Measurements from ENCODE around the gene FEZ2. TPM values are rescaled to one million over a fixed set of nuclear protein-coding genes. Genes with fewer than 3 reads are reported as not detected.

FEZ2 gene
- total RNA-seq, 4 donors from 2014 or later = 38.6 to 77.0 (median 46.2) TPM

DNA sequence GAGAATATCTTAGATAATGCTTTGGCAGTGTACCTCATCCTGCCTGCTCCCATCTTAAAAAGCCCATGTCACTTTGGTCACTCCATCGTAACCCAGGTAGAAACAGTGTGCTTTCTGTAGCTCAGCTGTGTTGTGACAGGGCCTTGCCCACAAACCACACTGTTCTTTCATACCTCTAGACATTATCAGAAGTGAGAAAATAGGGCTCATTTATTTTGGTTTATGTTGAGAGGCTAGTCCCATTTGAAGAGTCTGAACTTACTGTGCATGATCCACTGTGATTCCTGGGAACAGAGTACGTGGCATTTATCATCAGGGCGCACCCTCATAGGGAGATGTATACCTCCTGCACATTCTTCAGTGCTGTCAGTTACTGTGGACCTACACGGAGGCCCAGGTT lies 69.7 kb downstream of the FEZ2 start:
- Histone ChIP-seq H3K27me3 (no peaks in the 10 kb centered on the region), H3K4me1 (no peaks in the 10 kb centered on the region), H3K9me3 (no peaks in the 10 kb centered on the region), H3K27ac (no peak overlapping the region), H3K4me3 (no peak overlapping the region), H3K36me3 (peaks cover 3 to 68% of the 10 kb centered on the region in 2 donors)
- no peak for TF ChIP-seq POLR2AphosphoS5 (IDR thresholded peaks at IDR 0.05)
- no peak for TF ChIP-seq EP300 (IDR thresholded peaks at IDR 0.05)
- TF ChIP-seq, protein P1, sequence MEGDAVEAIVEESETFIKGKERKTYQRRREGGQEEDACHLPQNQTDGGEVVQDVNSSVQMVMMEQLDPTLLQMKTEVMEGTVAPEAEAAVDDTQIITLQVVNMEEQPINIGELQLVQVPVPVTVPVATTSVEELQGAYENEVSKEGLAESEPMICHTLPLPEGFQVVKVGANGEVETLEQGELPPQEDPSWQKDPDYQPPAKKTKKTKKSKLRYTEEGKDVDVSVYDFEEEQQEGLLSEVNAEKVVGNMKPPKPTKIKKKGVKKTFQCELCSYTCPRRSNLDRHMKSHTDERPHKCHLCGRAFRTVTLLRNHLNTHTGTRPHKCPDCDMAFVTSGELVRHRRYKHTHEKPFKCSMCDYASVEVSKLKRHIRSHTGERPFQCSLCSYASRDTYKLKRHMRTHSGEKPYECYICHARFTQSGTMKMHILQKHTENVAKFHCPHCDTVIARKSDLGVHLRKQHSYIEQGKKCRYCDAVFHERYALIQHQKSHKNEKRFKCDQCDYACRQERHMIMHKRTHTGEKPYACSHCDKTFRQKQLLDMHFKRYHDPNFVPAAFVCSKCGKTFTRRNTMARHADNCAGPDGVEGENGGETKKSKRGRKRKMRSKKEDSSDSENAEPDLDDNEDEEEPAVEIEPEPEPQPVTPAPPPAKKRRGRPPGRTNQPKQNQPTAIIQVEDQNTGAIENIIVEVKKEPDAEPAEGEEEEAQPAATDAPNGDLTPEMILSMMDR (IDR thresholded peaks at IDR 0.05) = no peak
- TF ChIP-seq POLR2A (IDR thresholded peaks at IDR 0.05) = no peak
- WGBS, 2 donors (ENCODE audit: low coverage in 1 of 2) = 90 to 96% methylated on average over 2 to 4 of the region's 4 CpGs
- no peak for ATAC-seq

DNA sequence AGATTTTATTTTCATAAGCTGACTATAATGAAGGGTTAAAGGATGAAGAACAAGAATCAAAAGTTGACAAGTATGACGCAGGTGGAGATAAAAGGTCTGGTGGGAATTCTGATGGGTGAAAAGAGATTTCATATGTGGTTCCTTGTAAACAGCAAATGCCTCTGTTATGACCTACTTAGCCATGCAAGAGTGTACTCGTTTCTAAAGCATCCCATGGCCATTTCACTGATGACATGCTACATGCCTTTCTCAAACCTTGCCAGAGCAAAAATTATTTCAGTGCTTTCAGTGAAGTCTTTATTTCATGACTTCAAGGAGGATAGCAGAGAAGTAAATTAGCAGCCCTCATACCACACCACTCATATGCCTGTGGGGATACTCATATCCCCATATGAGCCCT lies 71.7 kb downstream of the FEZ2 start:
- Histone ChIP-seq H3K4me1 (no peaks in the 10 kb centered on the region), H3K27ac (no peak overlapping the region), H3K27me3 (no peaks in the 10 kb centered on the region), H3K4me3 (no peak overlapping the region), H3K36me3 (peaks cover 0 to 73% of the 10 kb centered on the region in 2 donors), H3K9me3 (no peaks in the 10 kb centered on the region)
- ATAC-seq = no peak
- TF ChIP-seq, protein P1 (IDR thresholded peaks at IDR 0.05) = no peak
- TF ChIP-seq EP300 (IDR thresholded peaks at IDR 0.05) (no peak), POLR2AphosphoS5 (IDR thresholded peaks at IDR 0.05) (no peak), POLR2A (IDR thresholded peaks at IDR 0.05) (no peak)
- 53 to 56% methylated on average over 2 of the region's 2 CpGs for WGBS, 2 donors (ENCODE audit: low coverage in 1 of 2)

DNA sequence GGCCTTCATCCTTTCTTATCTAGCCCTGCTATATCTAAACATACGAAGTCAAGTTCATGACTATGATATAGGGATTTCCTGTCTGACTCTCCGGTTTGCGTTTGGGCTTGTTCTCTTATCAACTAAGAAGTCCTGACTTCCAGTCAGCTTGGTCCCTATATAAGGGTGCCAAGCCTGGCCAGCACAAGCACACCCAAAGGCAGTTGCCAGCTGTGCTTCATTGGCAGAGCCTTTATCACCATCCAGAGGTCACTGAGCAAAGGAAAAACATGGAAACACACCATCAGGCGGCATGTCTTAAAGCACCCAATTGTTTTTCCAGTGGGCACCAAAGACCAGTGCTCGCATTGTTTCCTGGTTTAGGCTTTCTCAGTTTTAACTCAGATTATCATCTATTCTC lies 72.7 kb downstream of the FEZ2 start:
- WGBS, 2 donors (ENCODE audit: low coverage in 1 of 2) = 76 to 100% methylated on average over 2 to 5 of the region's 5 CpGs
- Histone ChIP-seq H3K4me1 (no peaks in the 10 kb centered on the region), H3K36me3 (peaks cover 0 to 75% of the 10 kb centered on the region in 2 donors), H3K4me3 (no peak overlapping the region), H3K27me3 (no peaks in the 10 kb centered on the region), H3K27ac (no peak overlapping the region), H3K9me3 (no peaks in the 10 kb centered on the region)
- TF ChIP-seq POLR2A (IDR thresholded peaks at IDR 0.05) (no peak), EP300 (IDR thresholded peaks at IDR 0.05) (no peak), POLR2AphosphoS5 (IDR thresholded peaks at IDR 0.05) (no peak)
- TF ChIP-seq, protein P1 (IDR thresholded peaks at IDR 0.05) = no peak
- ATAC-seq = no peak

DNA sequence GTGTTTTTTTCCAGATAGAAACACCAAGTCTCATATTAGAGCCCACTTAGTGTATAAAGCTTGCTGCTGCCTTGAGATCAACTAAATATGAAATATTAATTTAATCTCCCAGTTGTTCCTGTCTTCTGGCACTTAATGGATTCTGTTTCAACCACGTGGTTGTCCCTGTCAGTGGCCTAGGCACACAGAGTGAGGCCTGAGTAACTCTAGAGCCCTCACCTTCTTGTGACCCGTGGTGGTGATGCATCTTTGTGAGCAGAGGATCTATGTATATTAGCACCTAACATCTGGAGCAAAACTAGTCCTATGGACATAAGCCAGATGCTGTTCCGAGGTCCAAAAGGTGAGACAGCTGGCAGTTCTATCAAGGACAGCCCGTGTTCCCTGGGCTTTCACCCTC lies 74.8 kb downstream of the FEZ2 start:
- TF ChIP-seq POLR2A (IDR thresholded peaks at IDR 0.05) = no peak
- TF ChIP-seq POLR2AphosphoS5 (IDR thresholded peaks at IDR 0.05) = no peak
- no peak for TF ChIP-seq EP300 (IDR thresholded peaks at IDR 0.05)
- TF ChIP-seq, protein P1 (IDR thresholded peaks at IDR 0.05) = no peak
- H3K9me3 ChIP-seq = no peaks in the 10 kb centered on the region
- no peak overlapping the region for H3K27ac ChIP-seq
- no peaks in the 10 kb centered on the region for H3K4me1 ChIP-seq
- WGBS, 2 donors (ENCODE audit: low coverage in 1 of 2) = 29 to 57% methylated on average over 1 to 4 of the region's 4 CpGs
- H3K27me3 ChIP-seq = no peaks in the 10 kb centered on the region
- no peak for ATAC-seq
- H3K36me3 ChIP-seq = peaks cover 3 to 87% of the 10 kb centered on the region in 2 donors
- H3K4me3 ChIP-seq = no peak overlapping the region

DNA sequence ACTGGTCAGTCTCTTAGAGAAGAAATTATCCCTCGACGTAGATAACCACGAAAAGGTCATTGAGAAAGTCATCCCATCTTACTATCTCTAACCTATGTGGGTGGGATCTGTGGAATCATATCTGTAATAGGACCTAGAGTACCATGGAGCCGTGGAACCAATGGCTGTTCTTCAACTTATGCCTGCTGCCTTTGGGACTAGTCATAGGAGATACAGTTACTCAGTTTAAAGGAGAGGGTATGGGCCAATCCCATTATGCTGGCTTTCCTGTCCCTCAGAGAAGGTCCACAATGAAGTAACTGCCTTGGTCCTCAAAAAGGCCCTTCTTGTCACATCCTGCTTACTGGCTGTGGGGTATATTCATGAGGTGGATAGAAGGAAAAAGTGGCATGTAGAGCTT lies 77.5 kb downstream of the FEZ2 start:
- TF ChIP-seq POLR2A (IDR thresholded peaks at IDR 0.05) (no peak), POLR2AphosphoS5 (IDR thresholded peaks at IDR 0.05) (no peak), EP300 (IDR thresholded peaks at IDR 0.05) (no peak)
- TF ChIP-seq, protein P1 (IDR thresholded peaks at IDR 0.05) = no peak
- 93% methylated on average over 3 of the region's 4 CpGs; no CpG with 5 or more reads in 1 of the 2 donors for WGBS, 2 donors (ENCODE audit: low coverage in 1 of 2)
- Histone ChIP-seq H3K27ac (no peak overlapping the region), H3K27me3 (no peaks in the 10 kb centered on the region), H3K9me3 (no peaks in the 10 kb centered on the region), H3K4me1 (no peaks in the 10 kb centered on the region), H3K36me3 (peaks cover 5 to 99% of the 10 kb centered on the region in 2 donors), H3K4me3 (no peak overlapping the region)
- ATAC-seq = no peak
